ENCODE measurements around the gene GPR21. TPM values are rescaled to one million over a fixed set of nuclear protein-coding genes. Genes with fewer than 3 reads are reported as not detected.

The GPR21 gene
- total RNA-seq, 1 experiment from 2014 or later = 0.32 TPM

DNA sequence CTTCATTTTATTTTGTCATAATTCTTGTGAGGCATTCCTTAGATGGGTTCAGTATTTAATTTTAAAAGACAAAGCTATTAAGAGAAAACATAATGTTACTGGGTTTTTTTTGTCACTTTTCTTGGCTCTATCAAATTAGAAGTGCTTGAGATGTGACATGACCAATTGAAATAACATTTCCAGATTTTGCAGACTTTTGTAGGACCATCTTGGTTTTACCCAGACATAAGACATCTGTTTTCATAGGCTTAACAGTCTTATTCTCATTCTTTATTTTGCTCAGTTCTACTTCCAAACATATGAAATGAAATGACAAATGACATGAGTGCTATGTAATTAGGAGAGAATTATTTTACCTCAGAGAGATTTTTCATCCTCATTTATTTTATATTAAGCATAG lies 19.6 kb downstream of the GPR21 start:
- no peak for DNase-seq (ENCODE audit: low read depth, low spot score)
- in situ Hi-C loops (cut with HindIII; ENCODE audit: low pct_unique_long_range_greater_than_20kb, low sequenced_read_pairs) = no loop called here

DNA sequence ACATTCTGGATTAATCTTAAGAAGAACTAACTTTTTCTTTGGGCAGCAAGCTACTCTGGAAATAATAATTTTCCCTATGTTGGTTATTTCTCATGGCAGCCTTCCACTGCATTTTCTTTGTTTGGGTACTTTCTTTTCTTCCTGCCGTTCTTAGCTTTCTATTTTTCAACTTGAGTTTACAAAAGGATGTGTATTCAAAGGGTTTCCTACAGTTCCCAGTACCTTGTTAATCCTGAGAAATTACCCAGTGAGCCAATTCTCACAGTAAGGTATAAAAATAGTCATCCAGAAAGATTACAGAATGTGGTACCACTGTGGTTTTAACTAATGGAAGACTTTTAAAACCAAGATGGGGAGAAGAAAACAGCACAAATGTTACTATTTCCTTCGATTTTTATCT lies 20.2 kb downstream of the GPR21 start:
- no peak for DNase-seq (ENCODE audit: low read depth, low spot score)
- in situ Hi-C loops (cut with HindIII; ENCODE audit: low pct_unique_long_range_greater_than_20kb, low sequenced_read_pairs) = no loop called here

DNA sequence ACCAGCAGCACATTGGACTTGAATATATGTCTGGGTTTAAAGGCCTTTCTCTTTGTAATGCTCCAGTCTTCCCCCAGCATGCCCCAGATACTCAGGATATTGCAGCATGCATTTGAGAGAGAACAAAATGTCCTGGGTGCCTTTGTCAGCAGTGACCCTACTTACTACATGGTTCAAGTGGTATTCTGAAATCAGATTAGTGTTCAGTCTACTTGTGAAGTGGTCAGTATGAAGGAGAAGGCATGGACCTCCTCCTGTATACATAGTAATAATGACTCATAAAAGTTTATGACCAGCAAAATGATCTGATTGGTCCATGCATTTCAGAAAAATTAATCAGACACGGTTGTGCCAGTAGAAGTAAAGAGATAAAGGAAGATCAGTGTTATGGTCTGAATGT lies 25.4 kb downstream of the GPR21 start:
- in situ Hi-C loops (cut with HindIII; ENCODE audit: low pct_unique_long_range_greater_than_20kb, low sequenced_read_pairs) = no loop called here
- DNase-seq (ENCODE audit: low read depth, low spot score) = no peak

DNA sequence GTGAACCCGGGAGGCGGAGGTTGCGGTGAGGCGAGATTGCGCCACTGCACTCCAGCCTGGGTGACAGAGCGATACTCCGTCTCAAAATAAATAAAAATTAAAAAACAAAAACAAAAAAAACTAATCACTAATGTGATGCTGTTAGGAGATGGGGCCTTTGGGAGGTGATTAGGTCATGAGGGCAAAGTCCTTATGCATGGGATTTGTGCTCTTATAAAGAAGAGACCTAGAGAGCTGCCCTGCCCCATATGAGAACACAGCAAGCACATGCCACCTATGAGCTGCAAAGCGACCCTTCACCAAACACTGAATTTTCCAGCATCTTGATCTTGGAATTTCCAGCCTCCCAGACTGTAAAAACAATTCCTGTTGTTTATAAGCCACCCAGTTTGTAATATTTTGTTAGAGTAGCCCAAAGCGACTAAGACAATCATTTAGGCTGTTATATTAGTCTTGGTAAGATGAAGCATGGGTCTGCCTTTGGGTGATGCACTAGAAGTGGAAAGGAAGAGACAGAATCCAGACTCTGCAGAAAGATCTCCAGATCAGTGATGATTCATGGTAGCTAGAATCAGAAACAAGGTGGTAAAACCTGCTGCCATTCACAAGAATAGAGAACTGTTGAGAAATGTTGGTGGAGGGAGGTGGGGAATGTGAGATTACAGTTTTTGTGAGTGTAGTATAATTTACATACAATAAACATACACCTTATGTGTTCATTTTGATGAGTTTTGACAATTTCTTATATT lies 26.2 kb downstream of the GPR21 start:
- DNase-seq (ENCODE audit: low read depth, low spot score) = no peak
- in situ Hi-C loops (cut with HindIII; ENCODE audit: low pct_unique_long_range_greater_than_20kb, low sequenced_read_pairs) = no loop called here

DNA sequence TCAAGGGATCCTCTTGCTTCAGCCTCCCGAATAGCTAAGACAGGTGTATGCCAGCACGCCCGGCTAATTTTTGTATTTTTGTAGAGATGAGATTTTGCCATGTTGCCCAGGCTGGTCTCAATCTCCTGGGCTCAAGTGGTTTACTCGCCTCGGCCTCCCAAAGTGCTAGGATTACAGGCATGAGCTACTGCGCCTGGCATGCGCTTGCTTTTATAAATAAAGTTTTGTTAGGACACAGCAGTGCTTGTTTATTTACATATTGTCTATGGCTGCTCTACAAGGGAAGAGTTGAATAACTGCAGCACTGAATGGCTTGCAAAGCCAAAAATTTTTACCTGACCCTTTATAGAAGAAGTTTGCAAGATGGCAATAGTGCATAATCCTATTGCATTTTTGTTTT lies 27.7 kb downstream of the GPR21 start:
- in situ Hi-C loops (cut with HindIII; ENCODE audit: low pct_unique_long_range_greater_than_20kb, low sequenced_read_pairs) = no loop called here
- no peak for DNase-seq (ENCODE audit: low read depth, low spot score)

- in situ Hi-C loops (cut with HindIII; ENCODE audit: low pct_unique_long_range_greater_than_20kb, low sequenced_read_pairs) = no loop called here
- DNase-seq (ENCODE audit: low read depth, low spot score) = no peak
Measured at GRCh38 chr9:123062351-123063176, 29.1 kb downstream of the GPR21 start.

- in situ Hi-C loops (cut with HindIII; ENCODE audit: low pct_unique_long_range_greater_than_20kb, low sequenced_read_pairs) = no loop called here
- DNase-seq (ENCODE audit: low read depth, low spot score) = no peak
Measured at GRCh38 chr9:123063177-123063598, 29.7 kb downstream of the GPR21 start.

DNA sequence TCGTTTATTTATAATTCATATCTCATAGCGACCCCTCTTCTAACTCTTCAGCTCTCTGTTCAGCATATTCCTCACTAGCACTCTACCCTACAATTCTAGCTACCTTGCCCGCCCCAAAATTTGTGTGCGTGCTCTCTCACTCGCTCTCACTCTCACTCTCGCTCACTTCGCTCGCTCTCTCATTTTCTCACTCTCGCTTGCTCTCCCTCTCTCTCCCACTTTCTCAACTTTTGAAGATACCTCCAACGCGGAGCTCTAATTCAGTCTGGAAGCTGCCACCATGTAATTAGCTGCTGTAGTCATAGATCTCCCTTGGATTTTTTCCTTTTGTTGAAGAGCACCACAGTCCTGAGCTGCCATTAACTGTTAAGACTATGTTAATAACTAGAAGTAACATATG lies 30.4 kb downstream of the GPR21 start:
- no peak for DNase-seq (ENCODE audit: low read depth, low spot score)
- in situ Hi-C loops (cut with HindIII; ENCODE audit: low pct_unique_long_range_greater_than_20kb, low sequenced_read_pairs) = no loop called here

DNA sequence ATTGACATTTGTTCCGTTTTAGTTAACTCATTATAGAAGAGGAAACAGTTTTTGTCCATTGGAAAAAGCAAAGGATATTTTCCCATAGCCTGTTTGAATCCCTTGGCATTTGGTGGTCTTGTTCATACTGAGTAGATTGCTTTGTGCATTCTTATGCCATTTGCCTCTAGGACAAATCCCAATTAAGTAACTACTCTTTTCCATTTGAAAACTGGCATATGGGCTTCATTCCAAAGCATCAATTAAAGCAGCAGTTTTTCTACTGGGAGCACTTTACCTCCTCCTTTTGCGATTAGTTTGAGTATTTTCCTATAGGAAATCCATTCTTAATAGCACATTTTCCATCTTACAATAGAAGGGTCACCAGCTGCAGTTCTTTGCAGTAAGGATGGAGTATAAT lies 31.2 kb downstream of the GPR21 start:
- in situ Hi-C loops (cut with HindIII; ENCODE audit: low pct_unique_long_range_greater_than_20kb, low sequenced_read_pairs) = no loop called here
- DNase-seq (ENCODE audit: low read depth, low spot score) = peak; percentile 56

- DNase-seq (ENCODE audit: low read depth, low spot score) = no peak
- in situ Hi-C loops (cut with HindIII; ENCODE audit: low pct_unique_long_range_greater_than_20kb, low sequenced_read_pairs) = no loop called here
Measured at GRCh38 chr9:123065196-123065595, 31.7 kb downstream of the GPR21 start.

DNA sequence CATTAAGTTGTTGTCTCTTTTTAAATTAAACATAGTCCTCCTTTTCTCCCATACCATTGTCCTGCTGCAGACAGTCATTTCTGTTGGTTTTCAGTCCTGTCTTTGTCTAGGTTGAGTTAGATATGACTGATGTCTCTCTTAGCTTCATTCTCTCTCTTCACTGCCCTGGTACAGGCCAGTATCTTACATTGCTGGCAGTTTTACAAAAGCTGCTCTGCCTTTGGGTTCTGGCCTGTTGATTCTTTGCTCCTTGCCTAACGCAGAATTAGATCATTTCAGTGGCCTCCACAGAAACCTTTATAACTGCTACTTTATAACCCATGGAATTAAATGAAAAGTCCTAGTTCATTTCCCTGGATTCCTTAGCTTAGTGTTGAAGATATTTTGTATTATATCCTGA lies 33.7 kb downstream of the GPR21 start:
- in situ Hi-C loops (cut with HindIII; ENCODE audit: low pct_unique_long_range_greater_than_20kb, low sequenced_read_pairs) = no loop called here
- DNase-seq (ENCODE audit: low read depth, low spot score) = no peak

DNA sequence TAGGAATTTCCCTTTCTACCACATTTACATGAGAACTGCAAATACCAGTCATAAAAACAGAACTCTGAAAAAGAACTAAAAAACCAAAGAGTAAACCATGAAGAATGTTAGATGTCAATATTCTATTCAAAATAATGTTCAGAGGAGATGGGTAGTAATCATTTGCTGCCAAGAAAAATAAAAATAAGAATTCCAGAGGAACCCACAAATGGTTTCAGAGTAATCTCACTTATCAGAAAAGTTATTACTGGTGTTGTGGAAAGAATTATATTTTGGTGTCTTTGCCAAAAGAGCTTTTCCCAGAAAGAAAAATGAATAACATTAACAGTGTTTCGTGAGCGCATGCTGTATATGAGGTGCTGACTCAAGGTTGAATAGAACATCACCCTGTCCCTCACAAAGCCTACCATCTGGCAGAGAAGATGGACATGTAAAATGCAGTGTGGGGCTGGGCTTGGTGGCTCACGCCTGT lies 35.6 kb downstream of the GPR21 start:
- in situ Hi-C loops (cut with HindIII; ENCODE audit: low pct_unique_long_range_greater_than_20kb, low sequenced_read_pairs) = no loop called here
- no peak for DNase-seq (ENCODE audit: low read depth, low spot score)

DNA sequence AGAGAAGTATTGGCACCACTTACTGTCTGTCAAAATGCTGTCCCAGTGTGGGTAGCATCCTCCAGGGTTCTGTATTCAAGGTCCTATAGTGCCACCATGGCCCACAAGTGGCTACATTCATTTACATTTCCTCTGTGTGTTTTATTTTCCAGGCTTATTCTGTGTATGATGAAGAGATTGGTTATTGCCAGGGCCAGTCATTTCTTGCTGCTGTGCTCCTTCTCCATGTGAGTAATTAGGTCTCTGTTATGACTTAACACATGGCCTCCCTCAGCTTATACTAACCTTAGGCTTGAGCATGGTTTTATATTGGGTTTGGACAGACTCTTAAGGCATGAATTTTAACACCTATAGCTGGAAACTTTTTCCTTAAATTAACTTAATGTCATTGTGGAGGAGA lies 36.7 kb downstream of the GPR21 start:
- DNase-seq (ENCODE audit: low read depth, low spot score) = no peak
- in situ Hi-C loops (cut with HindIII; ENCODE audit: low pct_unique_long_range_greater_than_20kb, low sequenced_read_pairs) = no loop called here

DNA sequence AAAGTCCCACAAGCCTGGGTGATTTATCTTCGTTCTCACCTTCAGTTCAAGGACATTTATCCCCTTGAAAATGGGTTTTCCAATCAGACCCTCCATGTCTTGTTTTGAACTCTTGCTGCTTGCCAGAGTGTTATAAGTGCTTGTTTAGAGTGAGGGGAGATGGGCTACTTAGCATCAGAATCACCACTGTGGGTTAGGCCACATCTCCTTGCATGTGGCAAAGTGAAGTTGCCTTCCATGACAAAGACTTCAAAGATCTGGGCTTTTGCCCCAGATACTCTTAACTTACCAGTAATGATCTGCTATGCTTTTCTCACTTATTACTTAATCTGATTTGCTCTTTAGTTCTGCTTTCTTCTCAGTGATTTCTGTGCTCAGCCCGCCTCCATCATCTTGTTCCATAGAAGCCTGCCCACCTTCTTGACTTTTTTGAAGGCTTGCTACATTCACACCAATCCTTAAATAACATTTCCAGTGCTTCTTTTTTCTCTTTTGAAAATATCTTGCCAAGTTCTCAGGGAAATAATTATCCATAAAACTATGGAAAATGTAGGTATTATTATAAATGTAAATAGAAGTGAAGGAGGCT lies 39.0 kb downstream of the GPR21 start:
- DNase-seq (ENCODE audit: low read depth, low spot score) = no peak
- in situ Hi-C loops (cut with HindIII; ENCODE audit: low pct_unique_long_range_greater_than_20kb, low sequenced_read_pairs) = no loop called here

DNA sequence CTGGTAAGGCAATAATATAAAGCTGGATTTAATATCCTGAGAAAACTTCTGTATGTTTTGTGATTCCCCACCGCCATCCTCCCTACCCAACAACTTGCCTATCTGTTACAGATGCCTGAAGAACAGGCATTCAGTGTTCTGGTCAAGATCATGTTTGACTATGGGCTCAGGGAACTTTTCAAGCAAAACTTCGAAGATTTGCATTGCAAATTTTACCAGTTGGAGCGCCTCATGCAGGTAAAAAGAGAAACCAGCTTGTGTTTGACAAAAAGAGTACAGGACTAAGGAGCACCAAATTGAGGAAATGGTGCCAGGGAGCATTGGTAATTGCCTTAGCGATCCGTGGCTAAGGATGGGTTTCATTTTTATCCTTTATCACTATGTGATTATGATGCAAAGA lies 40.0 kb downstream of the GPR21 start:
- in situ Hi-C loops (cut with HindIII; ENCODE audit: low pct_unique_long_range_greater_than_20kb, low sequenced_read_pairs) = no loop called here

DNA sequence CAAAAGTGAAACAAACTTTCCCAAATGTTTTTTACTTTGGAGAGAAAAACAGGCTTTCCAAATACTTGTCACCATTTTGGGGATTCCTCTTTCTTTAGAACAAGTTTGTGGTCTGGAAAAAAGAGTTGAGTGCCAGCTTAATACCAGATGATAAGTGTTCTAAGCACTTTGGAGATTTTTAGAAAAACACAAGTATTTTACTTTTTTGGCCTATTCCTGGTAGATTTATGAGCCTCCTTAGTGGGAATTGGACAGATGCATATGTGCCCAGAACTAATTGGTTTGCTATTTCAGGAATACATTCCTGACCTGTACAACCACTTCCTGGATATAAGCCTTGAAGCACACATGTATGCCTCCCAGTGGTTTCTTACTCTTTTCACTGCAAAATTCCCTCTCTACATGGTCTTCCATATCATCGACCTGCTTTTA lies 40.5 kb downstream of the GPR21 start:
- in situ Hi-C loops (cut with HindIII; ENCODE audit: low pct_unique_long_range_greater_than_20kb, low sequenced_read_pairs) = no loop called here
- no peak for DNase-seq (ENCODE audit: low read depth, low spot score)

More for the DNA sequence above, 40.0 kb downstream of the GPR21 start:
- DNase-seq (ENCODE audit: low read depth, low spot score) = no peak

- no peak for DNase-seq (ENCODE audit: low read depth, low spot score)
- in situ Hi-C loops (cut with HindIII; ENCODE audit: low pct_unique_long_range_greater_than_20kb, low sequenced_read_pairs) = no loop called here
Measured at GRCh38 chr9:123074628-123075027, 41.2 kb downstream of the GPR21 start.

DNA sequence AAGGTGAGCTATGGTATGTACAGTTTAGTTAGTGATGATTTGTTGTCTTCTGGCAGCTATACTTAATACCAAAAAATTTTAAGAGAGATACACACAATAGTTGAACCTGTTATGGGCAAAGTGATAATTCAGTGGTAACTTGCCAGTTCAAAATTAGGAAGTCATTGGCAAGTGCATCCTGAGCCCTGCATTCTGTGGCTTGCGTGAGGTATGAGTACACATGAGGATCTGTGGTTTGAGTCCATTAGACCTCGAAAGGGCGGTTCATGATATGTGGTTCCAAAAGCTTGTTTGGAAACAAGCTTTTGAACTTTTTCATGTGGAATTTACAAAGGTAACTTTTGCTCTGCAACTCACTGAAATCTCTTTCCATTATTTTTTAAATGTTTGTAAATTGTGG lies 47.0 kb downstream of the GPR21 start:
- in situ Hi-C loops (cut with HindIII; ENCODE audit: low pct_unique_long_range_greater_than_20kb, low sequenced_read_pairs) = no loop called here
- no peak for DNase-seq (ENCODE audit: low read depth, low spot score)
